Glomerular visceral epithelial cell (primary cell): ENCODE data around the gene STK25.
"Not testable (repeated sequence)": the region's sequence is repeated elsewhere in the genome, so short reads cannot be mapped to it uniquely, and the experiment has no call there.

Source experiments
- DNase-seq: peaks from one replicate; pipeline ENCODE4 v3.0.0-alpha.2; 2016; ENCODE audit errors: extremely low spot score

The STK25 gene

GRCh38 chr2:241539616-241540374 lies 31.4 kb upstream of the STK25 start:
- DNase-seq: no peak

DNA sequence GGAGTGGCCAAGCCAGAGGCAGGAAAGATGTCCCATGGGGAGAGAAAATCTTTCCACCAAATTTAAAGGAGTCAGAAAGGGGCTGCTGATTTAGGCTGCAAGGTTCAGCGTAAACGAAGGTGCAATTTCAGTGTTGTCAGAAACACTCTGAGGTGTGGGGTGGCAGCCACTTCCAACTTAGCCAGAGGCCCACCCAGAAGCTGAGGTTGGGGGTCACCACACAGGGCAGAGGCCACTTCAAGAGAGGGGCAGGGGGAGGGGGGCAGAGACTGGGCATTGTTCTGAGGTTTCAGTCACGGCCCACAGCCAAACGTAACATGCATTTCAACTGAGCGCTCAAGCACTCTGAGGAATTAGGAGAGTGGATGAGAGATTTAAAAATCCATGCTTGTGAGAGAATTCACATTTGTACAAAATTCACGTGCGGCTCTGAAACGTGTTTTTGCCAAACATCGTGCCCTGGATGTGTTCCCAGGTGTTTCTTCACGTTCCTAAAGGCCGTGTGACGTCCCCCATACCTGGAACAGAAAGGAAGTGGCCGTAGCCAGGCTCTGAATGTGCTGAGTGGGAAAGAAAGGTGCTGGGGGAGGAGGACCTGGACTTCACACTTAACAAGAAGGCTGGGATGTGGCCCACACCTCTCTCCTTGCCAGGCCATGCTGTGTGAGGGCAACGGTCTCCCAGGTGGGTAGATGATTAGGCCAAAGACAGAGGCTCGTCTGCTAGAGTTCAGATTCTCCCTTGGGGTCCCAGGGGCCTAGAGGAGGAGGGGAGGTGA lies 30.6 kb upstream of the STK25 start:
- no peak for DNase-seq

DNA sequence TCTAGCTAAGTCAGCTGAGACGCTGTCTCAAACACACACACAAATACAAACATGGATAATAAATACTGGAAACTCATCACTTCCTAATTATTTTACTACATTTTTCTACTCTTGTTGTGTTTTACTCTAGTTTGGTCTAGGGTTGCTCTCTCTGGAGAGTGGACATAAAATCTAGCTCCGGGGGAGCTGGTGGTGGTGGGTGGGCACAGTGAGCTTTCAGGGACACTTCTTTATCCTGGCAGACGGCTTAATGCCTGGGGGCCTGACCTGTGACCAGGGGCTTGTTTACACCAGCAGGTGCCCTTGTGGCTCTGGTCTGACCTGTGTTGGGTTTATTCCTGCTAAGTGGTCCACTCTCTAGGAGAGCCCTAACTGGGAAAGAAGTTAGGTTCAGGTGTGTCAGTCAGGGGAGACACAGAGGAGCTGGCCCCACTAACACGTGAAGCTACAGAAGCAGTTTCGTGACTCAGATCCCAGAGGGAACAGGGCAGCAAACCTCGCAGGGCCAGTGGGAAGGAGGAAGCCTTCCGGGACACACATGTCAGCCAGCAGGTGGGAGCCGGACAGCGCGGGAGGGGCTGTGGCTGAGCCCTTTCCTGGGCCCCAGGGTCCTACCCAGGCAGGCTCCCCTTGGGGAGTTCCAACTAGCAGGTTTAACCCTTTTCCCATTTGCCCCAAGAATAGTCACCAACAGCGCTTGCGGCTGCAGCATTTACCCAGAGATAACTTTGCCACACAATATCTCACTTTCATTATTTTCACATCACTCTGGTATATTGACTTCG lies 27.7 kb upstream of the STK25 start:
- no peak for DNase-seq

DNA sequence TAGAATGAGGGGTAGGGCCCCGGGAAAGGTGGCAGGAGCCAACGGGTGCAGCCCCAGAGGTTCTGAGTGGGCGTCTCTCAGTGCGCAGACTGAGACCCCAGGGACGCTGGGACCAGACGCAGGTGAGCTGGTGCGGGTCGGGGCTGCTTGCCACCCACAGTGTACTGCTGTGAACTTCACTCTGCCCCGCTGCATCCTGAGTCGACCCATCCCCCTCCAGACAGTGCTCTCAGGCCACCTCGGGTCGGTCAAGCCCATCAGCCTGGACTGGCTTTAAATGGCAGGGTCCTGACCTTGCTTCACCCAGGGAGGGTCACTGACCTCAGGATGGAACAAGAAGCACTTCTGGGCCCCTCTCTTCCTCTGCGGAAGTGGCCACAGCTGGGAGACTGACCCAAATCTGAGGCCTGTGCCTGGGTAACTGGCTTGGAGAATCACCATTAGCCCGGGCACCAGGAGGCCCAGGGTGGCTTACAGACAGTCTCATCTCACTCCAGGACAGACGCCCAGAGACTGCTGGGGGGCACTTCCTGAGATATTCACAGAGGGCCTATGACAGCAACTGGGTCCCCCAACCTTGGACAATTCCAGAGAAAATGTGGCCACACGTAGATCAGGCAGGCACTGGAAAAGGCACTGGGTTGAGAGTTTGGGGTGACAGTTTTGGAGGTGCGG lies 26.5 kb upstream of the STK25 start:
- no peak for DNase-seq

GRCh38 chr2:241534293-241534692 lies 25.9 kb upstream of the STK25 start:
- DNase-seq: no peak

DNA sequence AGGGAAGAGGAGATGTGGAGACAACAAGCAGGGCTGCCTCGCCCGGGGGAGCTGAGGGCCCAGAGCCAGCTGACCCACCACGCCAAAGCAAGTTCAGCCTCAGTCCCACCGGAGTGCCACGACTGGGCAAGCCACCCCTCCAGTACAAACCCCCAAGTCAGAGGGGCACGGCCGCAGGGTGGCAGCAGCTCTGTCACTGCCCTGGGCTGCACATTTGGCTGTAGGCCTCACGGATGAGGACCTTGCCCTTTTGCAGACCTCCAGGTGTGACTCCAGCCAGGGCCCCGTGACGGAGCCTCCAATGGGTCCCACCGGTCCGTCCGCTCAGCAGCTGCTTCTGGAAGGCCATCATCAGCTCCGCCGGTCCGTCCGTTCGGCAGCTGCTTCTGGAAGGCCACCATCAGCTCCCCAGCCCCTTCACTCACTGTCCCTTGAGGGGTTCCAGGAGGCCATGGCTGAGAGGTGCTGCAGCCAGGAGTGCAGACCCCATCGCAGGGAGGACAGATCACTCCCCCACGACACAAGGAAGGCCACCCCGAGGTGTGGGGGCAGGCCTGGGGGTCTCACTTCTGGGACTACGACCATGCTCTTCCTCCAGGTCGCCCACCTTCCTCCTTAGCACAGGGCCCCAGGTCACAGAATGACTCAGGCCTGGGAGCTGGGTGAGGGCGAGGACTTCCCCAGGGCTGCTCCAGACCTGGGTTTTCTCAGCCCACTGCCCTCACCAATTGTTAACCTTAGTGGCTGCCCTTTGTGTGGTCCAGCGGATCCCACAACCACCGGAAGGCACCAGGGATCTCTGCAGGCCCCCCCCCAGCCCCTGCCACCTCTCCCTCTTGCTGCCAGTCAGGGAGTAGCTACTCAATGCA lies 24.6 kb upstream of the STK25 start:
- DNase-seq: peak; percentile 26

DNA sequence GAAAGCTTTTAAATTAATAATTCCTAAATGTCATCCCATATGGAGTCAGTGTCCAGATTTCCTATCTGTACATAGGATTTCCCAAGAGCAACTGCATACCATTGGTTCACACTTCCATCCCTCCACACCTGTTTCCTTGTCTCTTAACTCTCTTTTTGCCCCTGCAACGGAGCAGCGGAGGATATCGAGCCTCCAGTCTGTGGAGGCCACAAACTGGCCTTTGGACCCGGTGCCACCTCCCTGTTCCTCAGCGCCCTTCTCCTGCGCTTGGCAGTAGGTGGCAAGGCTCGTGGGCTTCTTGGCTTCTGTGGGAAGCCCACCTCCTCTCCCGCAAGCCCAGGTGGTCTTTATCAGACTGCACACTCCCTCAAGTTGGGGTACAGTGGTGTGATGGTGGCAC lies 23.8 kb upstream of the STK25 start:
- no peak for DNase-seq

- no peak for DNase-seq
These were observed 22.9 kb upstream of the STK25 start for GRCh38 chr2:241531161-241531722.

DNA sequence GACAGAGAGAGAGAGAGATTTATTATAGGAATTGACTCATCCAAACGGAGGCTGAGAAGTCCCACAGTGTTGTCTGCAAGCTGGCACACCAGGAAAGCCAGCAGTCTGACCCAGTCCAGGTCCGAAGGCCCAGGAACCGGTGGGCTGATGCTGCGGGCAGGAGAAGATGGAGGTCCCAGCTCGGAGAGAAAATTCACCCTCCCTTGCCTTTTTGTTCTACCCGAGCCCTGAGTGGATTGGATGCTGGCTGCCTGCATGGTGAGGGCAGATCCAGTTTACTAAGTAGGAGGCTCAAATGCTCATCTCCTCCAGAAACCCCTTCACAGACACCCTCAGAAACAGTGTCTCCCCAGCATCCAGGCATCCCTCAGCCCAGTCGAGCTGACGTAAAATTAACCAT lies 22.2 kb upstream of the STK25 start:
- DNase-seq: no peak

DNA sequence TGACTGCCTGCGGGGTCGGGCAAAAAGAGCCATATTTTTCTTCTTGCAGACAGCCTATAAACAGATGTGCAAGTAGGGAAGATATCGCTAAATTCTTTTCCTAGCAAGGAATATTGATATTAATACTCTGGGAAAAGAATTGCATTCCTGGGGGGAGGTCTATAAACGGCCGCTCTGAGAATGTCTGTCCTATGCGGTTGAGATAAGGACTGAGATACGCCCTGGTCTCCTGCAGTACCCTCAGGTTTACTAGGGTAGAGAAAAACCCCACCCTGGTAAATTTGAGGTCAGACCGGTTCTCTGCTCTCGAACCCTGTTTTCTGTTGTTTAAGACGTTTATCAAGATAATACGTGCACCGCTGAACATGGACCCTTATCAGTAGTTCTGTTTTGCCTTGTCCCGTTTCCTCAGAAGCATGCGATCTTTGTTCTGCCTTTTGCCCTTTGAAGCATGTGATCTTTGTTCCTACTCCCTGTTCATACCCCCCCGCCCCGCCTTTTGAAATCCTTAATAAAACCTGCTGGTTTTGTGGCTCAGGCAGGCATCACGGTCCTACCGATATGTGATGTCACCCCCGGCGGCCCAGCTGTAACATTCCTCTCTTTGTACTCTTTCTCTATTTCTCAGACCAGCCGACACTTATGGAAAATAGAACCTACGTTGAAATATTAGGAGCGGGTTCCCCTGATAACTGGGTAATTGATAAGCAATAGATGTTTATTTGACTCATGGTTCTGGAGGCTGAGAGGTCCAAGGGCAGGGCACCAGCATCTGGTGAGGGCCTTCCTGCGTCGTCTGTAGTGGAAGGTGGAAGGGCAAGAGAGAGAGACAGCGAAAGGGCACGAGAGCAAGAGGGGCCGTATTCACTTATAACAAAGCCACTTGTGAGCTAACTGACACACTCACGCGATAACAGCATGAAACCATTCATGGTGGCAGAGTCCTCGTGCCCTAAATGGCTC lies 17.7 kb upstream of the STK25 start:
- not testable (repeated sequence) for DNase-seq

- no peak for DNase-seq
These were observed 14.1 kb upstream of the STK25 start for GRCh38 chr2:241522477-241522876.

DNA sequence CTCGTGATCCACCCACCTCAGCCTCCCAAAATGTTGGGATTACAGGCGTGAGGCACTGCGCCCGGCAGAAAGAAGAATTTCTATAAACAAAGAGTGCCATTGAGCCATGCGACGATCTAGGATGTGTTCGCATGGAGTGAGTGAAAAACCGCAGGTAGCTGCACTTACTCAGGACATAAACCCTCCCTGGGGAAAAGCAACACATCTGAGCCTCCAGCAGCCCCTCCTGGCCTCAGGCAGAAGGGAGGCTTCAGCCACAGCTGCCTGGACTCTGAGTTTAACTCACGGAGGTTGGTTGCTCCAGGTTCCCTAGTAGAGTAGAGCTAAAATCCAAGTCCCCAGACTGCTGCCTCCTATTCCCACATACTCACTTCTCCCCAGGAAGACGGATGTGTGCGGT lies 11.3 kb upstream of the STK25 start:
- no peak for DNase-seq

DNA sequence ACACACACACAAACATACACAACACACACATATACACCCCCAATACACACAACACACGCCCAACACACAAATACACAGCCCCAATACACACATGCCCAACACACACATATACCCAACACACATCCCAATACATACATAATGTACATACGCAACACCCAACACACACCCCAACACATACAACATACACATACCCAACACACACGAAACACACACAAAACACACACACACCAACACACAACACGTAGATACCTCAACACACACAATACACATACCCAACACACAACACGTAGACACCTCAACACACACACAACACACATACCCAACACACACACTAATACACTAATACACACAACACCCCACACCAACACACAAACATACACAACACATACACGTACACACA lies 8.9 kb upstream of the STK25 start:
- DNase-seq: no peak

- DNase-seq: no peak
These were observed 8.2 kb upstream of the STK25 start for GRCh38 chr2:241516520-241516965.

DNA sequence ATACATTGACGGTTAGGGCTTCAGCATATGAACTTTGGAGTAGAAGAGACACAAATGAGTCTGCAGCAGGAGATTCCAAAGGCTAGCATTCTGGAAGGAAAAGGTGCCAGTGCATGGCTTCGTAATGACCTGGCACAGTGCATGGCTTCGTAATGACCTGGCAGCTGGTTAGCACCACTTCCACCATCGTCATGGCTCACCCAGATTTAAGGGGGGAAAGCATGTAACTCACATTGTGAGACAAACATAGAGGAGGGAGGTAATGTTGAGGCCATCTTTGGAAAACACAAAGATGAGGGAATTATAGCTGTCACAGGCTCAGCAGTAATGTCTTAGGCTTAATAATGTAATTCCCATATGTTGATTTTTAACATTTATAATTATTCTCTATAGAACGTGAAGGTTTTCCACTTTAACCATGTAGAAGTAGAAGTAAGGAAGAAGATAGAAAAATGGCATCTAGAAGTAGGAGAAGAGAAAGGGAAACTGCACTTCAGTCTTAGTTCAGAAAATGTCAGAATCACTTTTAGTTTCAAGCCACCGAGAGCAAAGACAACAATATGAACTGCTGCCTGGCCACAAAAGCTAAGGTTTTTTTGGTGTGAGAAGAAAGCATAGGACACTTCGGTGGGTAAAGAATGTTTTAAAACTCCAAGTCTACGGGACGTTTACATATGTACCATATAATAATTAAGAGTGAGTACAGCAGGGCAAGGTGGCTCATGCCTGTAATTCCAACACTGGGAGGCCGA lies 6.8 kb upstream of the STK25 start:
- DNase-seq: no peak

DNA sequence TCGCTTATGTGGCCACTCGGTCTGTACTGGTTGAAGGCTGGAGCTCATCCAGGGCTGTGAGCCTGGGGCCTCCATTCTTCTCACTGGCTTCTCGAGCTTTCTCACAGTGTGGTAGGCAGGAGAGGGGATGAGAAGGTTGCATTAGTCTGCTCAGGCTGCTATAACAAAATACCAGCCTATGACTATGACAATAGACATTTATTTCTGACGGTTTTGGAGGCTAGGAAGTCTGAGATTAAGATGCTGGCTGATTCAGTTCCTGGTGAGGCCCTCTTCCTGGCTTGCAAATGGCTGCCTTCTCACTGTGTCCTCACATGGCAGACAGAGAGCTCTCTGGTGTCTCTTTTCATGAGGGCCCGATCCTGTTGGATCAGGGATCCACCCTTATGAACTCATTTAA lies 6.2 kb upstream of the STK25 start:
- no peak for DNase-seq

DNA sequence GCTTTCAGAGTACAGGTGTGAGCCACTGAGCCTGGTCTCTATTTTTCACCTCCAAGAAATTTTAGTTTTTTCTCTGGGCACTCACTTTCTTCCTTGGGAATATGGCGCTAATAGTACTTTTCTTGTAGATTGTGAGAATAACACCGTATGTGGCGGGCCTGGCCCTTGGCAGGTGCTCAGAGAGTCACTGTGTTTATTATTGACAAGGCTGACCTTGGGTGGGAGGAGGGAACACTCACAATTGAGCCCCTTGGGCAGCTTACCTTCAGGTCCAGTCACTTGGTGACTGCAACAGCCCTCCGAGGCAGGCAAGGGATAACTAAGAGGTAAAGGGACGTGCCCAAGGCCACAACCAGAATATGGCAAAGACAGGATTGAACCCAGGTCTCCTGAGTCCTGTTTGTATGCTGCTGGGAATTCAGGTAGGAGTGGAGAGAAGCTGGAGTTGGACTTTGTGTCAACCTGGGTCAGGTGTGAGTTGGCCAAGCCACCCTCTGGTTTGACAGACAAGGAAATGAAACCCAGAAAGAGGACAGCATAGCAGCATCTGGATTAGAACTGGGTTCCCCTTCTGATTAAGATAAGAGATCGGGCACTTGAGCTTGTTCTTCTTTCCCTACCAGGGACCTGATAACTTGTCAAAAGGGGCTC lies 2.8 kb upstream of the STK25 start:
- no peak for DNase-seq

DNA sequence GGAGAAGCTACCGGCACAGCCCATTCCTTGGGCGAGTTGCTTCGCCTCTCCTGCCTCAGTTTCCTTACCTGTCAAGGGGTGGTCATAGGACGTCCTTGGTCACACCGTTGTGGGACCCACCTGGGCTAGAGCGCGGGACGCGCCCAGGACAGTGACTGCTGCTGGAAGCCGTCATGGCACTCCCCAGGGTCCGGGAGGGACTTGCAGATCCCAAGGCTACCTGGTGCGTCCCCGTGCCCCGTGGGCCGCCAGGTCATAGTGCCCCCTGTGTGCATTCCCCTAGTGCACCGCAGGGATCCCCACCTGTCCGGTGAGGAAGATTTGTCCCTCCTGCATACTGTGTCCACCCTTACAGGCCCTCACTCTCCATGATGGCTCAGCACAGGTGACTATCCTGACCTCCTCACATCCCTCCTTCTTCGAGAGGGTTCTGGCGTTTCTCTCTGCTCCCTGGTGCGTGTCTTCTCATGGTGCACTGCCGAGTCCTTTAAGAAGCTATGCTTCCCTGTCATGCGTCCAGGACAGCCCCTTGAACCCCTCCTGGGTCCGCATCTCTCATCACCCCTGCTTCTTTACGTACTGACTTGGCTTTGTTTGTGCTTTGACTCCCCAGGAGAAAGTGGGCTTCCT lies 886 bp upstream of the STK25 start:
- DNase-seq: no peak
